CD4-positive, alpha-beta T cell treated with Interleukin-4 for 4 hours (primary cell): ENCODE measurements around the gene PANX3.

ENCODE experiments used
- DNase-seq: peaks from one replicate; pipeline ENCODE4 v3.0.0-alpha.2; 2020

The PANX3 gene

GRCh38 chr11:124622531-124623451, 11.6 kb downstream of the PANX3 start, which contains the start of gene TBRG1:
TBRG1 (plus strand) TSS chr11:124622864; CDS start chr11:124623084, 220 bp downstream.
- DNase-seq, result peak; percentile 81

- no peak for DNase-seq
Observed at GRCh38 chr11:124623861-124624525, 12.8 kb downstream of the PANX3 start.

GRCh38 chr11:124625504-124626168, 14.4 kb downstream of the PANX3 start:
- no peak for DNase-seq

- DNase-seq, result no peak
Observed at GRCh38 chr11:124627546-124627945, 16.3 kb downstream of the PANX3 start.

GRCh38 chr11:124629961-124630360, 18.7 kb downstream of the PANX3 start:
- DNase-seq, result no peak

- DNase-seq, result no peak
Observed at GRCh38 chr11:124633355-124633754, 22.1 kb downstream of the PANX3 start.

- no peak for DNase-seq
Observed at GRCh38 chr11:124635932-124636331, 24.7 kb downstream of the PANX3 start.

GRCh38 chr11:124638500-124638899, 27.3 kb downstream of the PANX3 start:
- no peak for DNase-seq

- DNase-seq, result no peak
Observed at GRCh38 chr11:124639186-124639585, 28.0 kb downstream of the PANX3 start.

- no peak for DNase-seq
Observed at GRCh38 chr11:124640666-124641065, 29.4 kb downstream of the PANX3 start.

- DNase-seq, result no peak
Observed at GRCh38 chr11:124642628-124643027, 31.4 kb downstream of the PANX3 start.

GRCh38 chr11:124643042-124643604, 31.9 kb downstream of the PANX3 start:
- no peak for DNase-seq

- no peak for DNase-seq
Observed at GRCh38 chr11:124643605-124644425, 32.6 kb downstream of the PANX3 start.

GRCh38 chr11:124644426-124645280, 33.4 kb downstream of the PANX3 start:
- DNase-seq, result peak; percentile 46

GRCh38 chr11:124646148-124646547, 34.9 kb downstream of the PANX3 start:
- no peak for DNase-seq

- no peak for DNase-seq
Observed at GRCh38 chr11:124648610-124649009, 37.4 kb downstream of the PANX3 start.

GRCh38 chr11:124656774-124657630, 45.8 kb downstream of the PANX3 start:
- no peak for DNase-seq

GRCh38 chr11:124657904-124658303, 46.7 kb downstream of the PANX3 start:
- DNase-seq, result no peak

- no peak for DNase-seq
Observed at GRCh38 chr11:124658501-124658900, 47.3 kb downstream of the PANX3 start.

GRCh38 chr11:124658986-124659385, 47.8 kb downstream of the PANX3 start:
- no peak for DNase-seq
